GM19328 (cell line): ENCODE results near the gene FUCA2.
A peak's percentile ranks its signal among the peaks of the same experiment; 100 is the strongest.
"Not testable (repeated sequence)": the region's sequence is repeated elsewhere in the genome, so short reads cannot be mapped to it uniquely, and the experiment has no call there.

Experiments
- ATAC-seq: cut with Tn5 transposase; IDR thresholded peaks from one replicate; pipeline ENCODE4 v1.9.1; 2021; ENCODE audit warnings: mild to moderate bottlenecking, moderate library complexity; ENCODE audit not compliant: unreplicated experiment

Gene FUCA2

DNA sequence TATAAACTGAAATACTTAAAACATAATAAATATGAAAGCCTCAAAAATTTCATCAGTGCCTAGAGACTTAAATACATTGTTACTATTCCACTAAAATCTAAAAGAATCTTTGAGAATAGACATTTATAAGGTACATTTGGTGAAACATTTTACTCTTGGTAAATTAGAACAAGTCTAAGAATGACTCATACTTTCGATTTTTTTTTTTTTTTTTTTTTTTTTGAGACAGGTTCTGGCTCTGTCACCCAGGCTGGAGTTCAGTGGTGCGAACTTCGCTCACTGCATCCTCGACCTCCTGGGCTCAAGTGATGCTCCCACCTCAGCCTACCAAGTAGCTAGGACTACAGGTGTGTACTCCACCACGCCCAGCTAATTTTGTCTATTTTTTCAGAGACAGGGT is 6.4 kb downstream of the FUCA2 start:
- ATAC-seq: no peak

DNA sequence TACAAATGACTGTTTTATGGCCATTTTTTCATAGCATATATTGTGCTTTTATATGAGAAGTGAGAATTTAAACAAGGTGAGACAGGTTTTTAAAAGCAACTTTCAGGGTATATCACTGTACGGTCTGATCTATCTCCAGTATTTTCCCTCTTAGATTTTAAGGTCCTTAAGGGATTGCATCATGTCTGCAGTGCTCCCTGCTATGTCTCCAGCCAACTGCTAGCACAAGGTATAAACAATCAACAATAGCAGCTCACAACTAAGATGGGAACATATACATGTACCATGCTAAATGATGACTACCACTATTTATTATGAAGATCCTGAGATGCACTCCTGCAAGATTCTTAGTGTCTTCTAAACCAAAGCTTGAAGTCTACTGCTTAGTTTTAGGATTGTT is 7.2 kb downstream of the FUCA2 start:
- no peak for ATAC-seq

DNA sequence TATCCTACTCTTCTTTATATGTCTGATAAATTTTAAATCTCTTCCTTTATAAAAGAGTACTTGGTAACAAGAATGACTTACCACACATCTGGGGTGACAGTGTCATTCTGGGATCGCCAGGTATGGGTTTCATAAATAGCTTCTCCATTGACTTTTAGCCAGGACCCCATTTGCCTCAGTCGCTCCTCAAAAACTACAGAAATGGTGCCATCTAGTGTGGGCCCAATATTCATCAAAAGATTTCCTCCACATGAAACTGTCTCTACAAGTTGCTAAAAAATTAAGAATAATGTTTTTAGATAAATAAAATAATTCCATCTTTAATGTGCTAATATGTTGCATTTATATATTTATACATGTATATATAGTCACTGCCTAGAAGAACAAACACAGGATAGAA is 9.7 kb downstream of the FUCA2 start:
- ATAC-seq: no peak

DNA sequence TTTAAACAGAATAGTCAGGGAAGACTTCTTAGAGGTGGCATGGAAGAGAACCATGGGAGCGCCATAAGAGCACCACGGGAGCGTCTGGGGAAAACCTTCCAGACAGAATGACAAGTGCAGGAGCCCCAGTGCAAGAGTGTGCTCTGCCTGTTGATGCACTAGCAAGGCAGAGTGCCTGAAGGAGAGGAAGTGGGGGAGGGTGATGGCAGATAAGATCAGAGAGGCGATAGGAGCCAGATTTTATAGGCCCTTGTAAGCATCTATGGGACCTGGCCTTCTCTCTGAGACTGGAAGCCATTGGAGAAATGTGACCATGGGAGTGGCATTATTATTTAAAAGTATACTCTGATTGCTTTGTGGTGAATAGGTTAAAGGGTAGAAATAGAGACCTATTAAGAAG is 13.1 kb downstream of the FUCA2 start:
- ATAC-seq: no peak

DNA sequence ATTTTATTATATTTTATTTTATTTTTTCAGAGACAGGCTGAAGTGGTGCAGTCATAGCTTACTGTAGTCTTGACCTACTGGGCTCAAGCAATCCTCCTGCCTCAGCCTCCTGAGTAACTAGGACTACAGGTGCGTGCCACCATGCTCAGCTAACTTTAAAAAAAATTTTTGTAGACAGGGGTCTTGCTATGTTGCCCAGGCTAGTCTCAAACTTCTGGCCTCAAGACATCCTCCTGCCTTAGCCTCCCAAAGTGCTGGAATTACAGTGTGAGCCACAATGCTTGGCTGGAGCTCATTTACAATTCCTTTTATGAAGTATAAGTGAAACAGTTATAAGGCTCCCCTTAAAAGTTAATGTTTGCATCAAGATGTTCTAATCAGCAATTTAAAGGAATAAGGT is 14.5 kb downstream of the FUCA2 start:
- no peak for ATAC-seq

DNA sequence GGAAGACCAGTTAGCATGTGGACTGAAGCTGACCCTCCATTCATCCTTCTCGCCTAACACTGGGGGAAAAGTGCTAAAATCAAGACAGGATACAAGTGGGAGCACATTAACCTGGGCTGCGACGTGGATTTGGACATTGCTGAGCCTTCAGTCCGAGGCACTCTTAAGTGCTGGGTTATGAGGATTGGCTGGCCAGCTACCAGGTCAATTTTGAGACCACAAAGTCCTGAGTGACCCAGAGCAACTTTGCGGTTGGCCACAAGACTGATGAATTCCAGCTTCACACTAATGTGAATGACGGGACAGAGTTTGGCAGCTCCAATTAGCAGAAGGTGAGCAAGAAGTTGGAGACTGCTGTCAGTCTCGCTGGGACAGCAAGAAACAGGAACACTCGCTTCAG is 20.7 kb downstream of the FUCA2 start:
- ATAC-seq: no peak

DNA sequence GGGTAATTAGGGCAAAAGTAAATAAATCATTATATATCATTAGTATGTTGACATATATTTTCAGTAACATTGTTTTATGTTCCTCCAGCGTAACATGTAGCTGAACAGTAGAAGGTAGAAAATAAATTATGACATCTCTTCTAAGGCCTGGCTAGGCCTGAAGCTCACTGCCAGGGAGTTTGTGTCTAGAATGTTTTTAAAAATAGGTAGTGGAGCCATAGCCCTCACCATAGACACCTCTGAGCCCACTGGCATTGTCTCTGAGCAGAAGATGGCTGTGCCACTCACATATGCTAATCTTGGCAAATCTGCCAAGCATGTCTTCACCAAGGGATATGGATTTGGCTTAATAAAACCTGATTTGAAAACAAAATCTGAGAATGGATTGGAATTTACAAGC is 21.3 kb downstream of the FUCA2 start:
- no peak for ATAC-seq

DNA sequence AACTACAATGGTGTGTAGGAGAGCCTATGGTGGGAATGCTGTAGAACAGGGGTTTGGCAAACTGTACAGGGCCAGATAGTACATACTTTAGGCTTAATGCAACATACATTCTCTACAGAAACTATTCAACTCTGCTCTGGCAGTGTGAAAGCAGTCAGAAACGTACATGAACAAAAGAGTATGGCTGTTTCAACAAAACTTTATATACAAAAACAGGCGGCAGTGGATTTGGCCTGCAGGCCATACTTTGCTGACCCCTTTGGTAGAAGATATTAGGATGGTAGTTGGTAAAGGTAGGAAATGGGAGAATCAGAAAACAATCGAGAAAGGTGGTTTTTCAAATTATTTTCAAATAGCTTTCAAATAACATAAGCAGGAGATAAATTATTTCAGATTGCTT is 24.8 kb downstream of the FUCA2 start:
- ATAC-seq: no peak

DNA sequence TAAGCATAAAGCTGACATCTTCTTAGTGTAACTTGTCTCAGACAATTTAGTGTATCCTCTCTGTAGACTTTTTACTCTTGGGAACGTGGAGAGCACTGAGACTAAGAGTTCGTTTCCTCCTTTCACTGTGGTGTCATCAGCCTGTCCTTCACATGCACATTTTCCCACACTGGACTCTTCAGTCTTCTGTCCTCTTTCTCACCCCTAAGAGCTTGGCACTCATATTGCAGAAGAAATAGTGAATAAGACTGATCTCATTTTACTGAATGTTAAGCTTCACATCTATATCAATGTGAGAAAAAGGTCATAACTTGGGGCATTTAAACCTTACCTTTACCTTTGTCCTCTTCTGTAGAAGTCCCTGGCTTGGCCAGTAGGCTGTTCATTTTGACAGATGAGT is 25.6 kb downstream of the FUCA2 start:
- no peak for ATAC-seq

DNA sequence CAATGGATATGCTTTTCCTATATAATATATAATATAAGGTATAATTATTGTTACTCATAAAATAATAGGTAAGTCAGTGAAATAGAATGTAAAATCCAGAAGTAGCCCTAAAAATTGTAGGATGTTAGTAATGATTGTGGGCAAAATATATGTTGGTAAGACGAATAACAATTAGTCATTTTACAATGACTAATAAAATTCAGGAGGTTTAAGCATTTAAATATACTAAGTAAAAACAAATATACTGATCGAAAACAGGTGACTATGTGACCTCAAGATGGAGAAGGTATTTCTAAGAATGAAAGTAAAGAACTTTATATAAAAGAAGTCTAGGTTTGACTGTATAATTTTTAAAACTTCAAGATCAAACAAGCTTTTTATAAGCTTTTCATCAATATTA is 28.9 kb downstream of the FUCA2 start:
- ATAC-seq: no peak

DNA sequence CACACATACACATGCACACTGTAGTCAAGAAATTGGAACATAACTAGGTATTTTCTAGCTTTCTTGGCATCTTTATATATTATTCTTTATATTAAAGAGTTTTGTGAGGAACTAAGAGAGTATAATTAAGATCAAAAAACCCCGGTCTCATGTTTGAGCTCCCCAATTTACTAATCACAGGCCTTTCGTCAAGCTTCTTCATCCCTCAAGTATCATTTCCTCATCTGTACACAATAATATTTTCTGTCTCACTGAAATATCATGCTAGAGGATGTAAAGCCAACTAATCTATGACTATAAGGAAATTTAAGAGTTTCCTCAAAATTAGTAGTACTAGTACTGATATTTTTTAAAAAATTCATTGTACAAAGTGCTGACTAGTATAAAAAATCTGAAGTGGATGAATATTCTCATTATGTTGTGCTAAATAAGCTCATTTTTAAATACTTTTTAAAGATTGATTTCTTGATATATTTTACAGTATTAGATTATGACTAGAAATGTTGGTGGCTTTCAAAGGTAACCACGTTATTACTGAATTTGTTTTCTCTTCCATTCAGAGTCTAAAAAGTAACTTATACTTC is 32.9 kb downstream of the FUCA2 start:
- no peak for ATAC-seq

DNA sequence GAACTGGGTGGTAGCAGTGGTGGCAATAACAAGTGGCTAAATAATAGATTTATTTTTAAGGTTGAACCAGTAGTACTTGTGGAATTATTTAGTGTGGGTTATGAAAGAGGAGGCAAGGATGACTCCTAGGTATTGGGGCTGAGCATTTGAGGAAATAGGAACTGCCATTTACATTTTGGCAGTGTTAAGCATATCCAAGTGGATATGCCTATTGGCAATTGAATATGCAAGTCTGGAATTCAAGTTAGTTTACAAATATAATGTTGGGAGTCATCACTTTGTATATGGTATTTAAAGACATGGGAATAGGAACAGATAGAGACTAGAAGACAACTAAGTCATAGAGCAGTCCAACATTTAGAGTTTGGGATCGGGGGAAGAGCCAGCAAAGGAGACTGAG is 35.0 kb downstream of the FUCA2 start:
- ATAC-seq: no peak

DNA sequence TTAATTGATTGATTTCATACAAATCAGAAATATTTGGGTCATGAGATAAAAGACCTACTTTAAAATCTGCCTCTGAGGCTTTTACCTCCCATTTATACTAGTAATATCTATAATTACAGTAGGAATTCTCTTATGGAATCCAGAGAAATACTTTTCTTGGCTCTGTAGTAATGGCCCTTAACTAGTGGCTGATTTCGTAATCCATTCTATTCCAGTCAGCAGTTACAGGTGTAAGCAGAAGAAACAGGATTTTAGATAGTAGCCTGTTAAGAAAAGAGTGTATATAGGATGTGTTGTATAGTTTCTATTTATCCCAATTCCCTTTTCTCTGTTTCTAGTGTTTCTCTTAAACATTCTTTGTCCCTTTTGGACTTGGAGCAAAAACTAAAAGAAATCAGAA is 39.7 kb downstream of the FUCA2 start:
- ATAC-seq: no peak

DNA sequence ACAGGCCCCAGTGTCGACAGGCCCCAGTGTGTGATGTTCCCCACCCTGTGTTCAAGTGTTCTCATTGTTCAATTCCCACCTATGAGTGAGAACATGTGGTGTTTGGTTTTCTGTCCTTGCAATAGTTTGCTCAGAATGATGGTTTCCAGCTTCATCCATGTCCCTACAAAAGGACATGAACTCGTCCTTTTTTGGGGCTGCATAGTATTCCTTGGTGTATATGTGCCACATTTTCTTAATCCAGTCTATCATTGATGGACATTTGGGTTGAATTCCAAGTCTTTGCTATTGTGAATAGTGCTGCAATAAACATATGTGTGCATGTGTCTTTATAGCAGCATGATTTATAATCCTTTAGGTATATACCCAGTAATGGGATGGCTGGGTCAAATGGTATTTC is 42.7 kb downstream of the FUCA2 start:
- not testable (repeated sequence) for ATAC-seq

DNA sequence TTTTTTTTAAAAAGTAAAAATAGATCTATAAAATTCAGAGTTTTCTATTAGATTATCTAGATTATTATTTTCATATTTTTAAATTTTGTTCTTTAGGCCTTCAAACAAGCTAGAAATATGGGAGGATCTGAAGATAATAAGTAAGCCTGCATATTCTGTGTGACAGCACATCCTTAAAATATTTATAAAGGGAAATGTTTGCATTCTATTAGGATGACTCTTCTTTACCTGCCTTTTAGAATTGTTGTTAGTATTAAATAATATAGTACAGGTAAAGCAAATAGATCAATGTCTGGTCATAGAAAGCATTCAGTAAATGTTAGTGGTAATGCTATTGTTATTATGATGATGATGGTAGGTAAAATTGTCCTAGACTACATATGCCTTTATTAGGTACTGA is 43.5 kb downstream of the FUCA2 start:
- ATAC-seq: no peak

DNA sequence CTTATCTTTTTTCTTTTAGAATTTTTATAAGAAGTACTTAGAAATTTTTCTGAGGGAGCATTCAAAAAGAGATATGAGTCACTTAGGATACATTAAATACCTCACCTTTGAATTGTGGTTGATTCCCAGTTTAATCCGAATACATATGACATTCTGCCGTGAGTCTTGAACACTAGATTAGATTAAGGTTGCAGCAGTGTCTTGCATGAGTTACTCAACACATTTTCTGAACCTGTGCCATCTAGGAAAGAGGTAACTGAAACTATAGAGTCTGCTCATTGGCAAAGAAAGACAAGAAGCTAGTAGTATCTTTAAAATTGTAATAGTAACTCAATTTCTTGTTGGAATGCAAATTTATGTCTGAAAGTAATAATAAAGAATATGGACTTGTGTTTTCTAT is 46.0 kb downstream of the FUCA2 start:
- no peak for ATAC-seq

DNA sequence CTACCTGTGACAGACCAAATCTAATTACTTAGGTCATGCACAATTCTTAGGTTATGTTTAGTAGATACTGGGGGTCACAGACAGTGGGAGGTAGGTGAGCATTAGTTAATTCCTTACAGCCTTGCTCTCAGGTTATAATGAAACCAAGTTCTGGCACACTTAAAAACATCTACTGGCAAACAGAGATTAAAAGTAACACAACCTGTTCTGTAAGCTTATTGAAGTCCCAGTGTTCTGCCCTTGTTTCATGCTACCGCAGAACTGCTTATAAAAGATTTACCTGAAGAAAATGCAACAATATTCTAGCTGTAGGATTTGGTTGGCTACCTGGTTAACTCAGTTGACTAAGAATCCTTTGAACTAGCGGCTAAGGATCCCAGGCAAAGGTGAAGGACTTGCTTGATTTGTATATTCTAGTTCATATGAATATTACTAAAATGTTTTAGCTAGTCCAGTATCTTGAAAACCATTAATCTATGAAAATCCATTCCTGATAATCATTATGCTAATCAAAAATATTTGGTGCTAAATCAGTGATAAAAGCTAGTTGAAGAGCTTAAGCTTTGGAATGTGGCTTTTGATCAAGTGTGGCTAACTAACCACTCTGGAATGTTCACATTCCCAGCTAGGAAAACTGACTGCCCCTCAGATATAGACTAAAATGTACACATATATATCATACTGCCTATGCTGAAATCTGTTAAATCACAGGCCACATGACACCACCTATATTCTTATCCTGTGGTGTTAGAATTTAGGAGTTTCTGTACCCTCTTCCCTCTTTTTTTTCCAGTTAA is 53.8 kb downstream of the FUCA2 start:
- no peak for ATAC-seq

DNA sequence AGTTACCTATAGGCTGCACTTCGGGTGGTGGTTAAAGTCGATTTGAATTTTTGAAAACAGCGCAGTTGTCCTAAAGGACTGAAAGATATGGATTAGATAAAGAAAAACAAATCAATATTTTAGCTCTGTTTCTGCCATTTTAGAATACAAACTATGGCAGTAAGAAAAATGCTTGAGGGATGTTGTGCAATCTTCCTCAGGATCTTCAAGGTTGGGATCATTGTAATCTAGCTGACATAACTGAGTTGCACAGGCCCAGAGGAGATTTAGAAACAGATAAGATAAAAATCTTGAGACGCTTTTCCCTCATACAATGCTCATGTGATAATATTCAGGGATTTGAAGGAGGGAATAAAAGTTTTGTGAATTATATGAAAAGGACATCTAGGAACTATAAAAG is 60.0 kb downstream of the FUCA2 start:
- ATAC-seq: no peak

DNA sequence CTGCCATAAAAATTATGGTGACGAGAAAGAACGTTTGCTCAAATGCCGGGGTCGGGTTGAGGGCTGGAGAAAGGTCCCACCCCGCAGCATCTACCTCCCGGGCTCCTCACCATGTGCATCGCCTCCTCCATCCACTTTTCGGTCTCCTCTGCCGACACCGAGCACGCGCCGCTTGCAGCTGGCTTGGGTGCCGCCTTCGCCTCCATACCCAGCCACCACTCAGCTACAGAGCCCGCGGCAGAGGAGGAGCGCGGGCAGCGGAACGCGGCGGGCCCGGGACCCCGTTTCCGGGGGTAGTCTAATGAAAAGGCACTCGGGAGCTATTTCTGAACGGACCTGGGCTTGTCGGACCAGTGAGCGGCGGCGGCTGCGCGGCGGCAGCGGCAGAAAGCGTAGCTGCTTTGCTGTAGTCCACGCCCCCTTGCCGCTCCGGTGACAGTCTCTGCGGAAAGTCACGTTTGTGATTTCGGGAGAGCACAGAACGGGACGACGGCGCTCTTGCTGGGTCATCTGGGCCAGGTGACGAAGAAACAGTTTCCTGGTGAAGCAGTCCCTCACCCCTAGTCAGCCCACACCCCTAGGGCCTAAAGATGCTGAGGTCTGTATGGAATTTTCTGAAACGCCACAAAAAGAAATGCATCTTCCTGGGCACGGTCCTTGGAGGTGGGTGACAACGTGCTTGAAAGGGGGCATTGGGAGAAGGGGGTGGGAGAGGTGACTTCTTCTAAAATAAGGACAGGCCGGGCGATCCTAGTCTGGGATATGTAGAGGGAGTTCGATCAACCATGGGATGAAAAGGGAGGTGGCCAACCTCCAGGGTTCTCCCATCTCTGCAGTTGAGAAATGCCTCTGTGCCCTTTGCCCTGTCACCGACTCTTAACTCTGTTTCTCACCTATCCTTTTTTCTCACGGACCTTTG is 60.8 kb downstream of the FUCA2 start, which contains the start of the genes ADAT2 and PEX3:
TSS of gene ADAT2 (minus strand) at position 243 of the 919 bp plus-strand sequence. CDS start at position 206, 37 bp downstream.
TSS of gene PEX3 (plus strand) at position 353 of the 919 bp plus-strand sequence. CDS start at position 591, 238 bp downstream.
- ATAC-seq: peak; percentile 93

DNA sequence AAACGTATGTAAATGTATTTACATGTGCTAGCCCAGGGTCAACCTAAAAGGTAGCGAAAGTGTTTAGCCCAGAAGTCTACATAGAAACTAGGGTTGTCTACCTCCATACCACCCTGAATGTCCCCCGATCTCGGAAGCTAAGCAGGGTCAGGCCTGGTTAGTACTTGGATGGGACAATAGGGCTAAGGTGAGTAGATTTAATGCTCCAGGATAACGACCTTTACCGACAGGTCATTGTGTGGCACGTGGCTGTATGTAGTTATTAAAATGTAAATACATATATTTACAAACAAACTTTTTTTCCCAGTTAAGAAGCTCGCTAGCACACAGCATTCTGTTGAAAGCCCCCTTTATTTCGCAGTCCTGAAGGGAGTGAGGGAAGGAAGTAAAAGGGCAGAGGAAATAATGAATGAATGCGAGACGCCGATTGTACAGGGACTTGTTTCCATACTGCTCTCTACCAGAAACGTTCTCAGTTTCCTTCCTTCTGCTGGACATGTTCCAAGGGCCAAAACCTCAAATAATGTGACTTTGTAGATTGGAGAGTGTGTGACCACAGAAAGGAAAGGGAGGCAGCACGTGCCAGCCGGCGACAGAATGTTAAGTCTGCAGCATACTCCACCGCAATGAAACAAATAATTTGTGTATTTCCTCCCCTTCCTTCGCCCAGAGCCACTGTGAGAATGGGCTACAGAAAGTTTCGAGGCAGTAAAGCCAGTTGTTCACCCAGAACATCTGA is 61.6 kb downstream of the FUCA2 start:
- ATAC-seq: peak; percentile 7
